ENCODE data around the gene ABHD17A. TPM values are rescaled to one million over a fixed set of nuclear protein-coding genes. Genes with fewer than 3 reads are reported as not detected.
"Not testable (repeated sequence)": the region's sequence is repeated elsewhere in the genome, so short reads cannot be mapped to it uniquely, and the experiment has no call there.

Gene ABHD17A
- total RNA-seq (2012; rRNA removed) = 61.8 and 64.4 TPM in 2 replicates

DNA sequence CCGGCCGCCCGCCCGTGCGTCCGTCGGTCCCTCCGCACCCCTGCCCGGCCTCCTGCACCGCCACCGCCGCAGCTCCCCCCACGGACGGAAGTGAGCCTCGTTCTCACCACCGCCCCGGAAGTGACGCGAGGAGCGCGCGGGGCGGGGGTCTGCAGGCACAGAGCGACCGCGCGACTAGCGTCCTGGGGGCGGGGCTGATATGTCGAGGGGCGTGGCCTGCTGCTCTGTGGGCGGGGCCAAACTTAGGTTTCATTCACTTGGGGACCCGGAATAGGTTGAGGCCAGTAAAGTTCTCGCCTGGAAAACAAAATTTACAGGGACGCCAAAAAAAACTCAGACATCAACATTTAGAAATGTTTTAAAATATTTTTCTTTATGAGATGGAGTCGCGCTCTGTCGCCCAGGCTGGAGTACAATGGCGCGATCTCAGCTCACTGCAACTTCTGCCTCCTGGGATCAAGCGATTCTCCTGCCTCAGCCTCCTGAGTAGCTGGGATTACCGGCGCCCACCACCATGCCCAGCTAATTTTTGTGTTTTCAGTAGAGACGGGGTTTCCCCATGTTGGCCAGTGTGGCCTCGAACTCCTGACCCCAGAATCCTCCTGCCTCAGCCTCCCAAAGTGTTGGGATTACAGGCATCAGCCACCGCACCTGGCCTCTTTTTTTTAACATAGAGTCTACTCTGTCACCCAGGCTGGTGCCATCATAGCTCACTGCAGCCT is at the start of gene ABHD17A:
ABHD17A (minus strand) TSS at position 99 of the 722 bp plus-strand sequence. CDS start 3,930 bp downstream, outside the sequence.
- H3K4me2 ChIP-seq (ENCODE audit: low read length) = peak within 1 kb of the TSS; percentile 92
- peak within 1 kb of the TSS; percentile 99 for H3K4me3 ChIP-seq (ENCODE audit: low read length)
- H3K9me3 ChIP-seq (replicated peaks; ENCODE audit: low read length); H3K36me3 ChIP-seq (ENCODE audit: insufficient read depth, low read length); H3K27me3 ChIP-seq (ENCODE audit: control insufficient read depth, insufficient read depth, low read length): not testable (repeated sequence)
- peak within 1 kb of the TSS; percentile 96 for H3K9ac ChIP-seq (ENCODE audit: low read depth, low read length)
- peaks cover 24% of the 10 kb centered on the region for H3K4me1 ChIP-seq (ENCODE audit: control insufficient read depth, insufficient read depth, low read length)

DNA sequence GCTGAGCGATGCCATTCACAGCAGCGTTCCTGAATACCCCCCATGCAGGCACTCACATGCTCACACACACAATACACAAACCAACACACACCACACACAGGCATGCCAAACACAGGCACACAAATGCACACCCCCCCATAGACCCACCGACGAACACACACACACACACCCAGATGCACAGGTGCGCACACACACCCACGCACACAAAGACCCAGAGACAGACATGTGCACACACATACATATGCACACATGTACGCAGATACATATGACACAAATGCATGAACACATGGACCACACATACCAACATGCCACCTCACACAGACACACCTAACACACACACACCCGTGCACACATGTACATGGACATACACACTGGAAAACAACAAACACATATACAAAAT is 48.6 kb upstream of the ABHD17A start:
- no peaks in the 10 kb centered on the region for H3K27me3 ChIP-seq (ENCODE audit: control insufficient read depth, insufficient read depth, low read length)
- H3K36me3 ChIP-seq (ENCODE audit: insufficient read depth, low read length) = no peaks in the 10 kb centered on the region
- H3K4me1 ChIP-seq (ENCODE audit: control insufficient read depth, insufficient read depth, low read length) = peaks cover 15% of the 10 kb centered on the region
- H3K9ac ChIP-seq (ENCODE audit: low read depth, low read length) = no peak overlapping the region
- no peak overlapping the region for H3K4me3 ChIP-seq (ENCODE audit: low read length)
- H3K9me3 ChIP-seq (replicated peaks; ENCODE audit: low read length) = no peaks in the 10 kb centered on the region
- no peak overlapping the region for H3K4me2 ChIP-seq (ENCODE audit: low read length)

DNA sequence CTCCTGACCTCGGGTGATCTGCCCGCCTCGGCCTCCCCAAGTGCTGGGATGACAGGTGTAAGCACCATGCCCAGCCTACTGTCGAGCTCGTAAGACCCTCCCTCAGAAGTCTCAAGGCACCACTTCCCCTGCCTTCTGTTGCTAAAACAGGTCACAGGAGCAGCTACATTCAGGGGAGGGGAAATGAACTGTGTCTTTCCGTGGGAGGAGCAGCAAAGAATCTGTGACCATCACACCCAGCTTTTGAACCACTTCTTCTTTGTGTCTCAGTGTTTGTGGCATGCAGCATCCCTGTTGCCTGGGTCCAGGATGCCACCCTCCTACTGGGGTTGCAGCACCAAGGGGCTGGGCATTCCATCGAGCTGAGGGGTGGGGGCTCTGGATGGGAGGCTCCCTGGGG is 47.9 kb upstream of the ABHD17A start:
- no peaks in the 10 kb centered on the region for H3K36me3 ChIP-seq (ENCODE audit: insufficient read depth, low read length)
- no peak overlapping the region for H3K4me3 ChIP-seq (ENCODE audit: low read length)
- H3K4me2 ChIP-seq (ENCODE audit: low read length) = no peak overlapping the region
- H3K27me3 ChIP-seq (ENCODE audit: control insufficient read depth, insufficient read depth, low read length) = no peaks in the 10 kb centered on the region
- H3K9me3 ChIP-seq (replicated peaks; ENCODE audit: low read length) = no peaks in the 10 kb centered on the region
- peaks cover 15% of the 10 kb centered on the region for H3K4me1 ChIP-seq (ENCODE audit: control insufficient read depth, insufficient read depth, low read length)
- no peak overlapping the region for H3K9ac ChIP-seq (ENCODE audit: low read depth, low read length)

DNA sequence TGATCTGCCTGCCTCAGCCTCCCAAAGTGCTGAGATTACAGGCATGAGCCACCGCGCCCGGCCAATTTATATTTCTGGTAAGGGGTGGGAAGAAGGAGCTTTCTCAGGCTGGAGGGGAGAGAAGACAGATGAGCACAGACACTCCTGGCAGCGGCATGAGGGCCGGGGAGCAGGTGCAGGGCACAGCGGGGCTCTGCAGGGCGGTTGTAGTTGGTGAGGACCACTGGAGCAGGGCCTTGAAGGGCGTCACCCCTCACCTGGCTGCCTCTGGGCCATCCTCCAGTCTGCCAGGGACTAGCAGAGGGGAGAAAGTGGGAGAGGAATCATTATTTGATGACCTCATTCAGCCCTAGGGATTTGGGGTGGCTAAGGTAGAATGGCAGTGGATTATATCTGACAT is 47.1 kb upstream of the ABHD17A start:
- Histone ChIP-seq H3K4me1 (ENCODE audit: control insufficient read depth, insufficient read depth, low read length) (peaks cover 15% of the 10 kb centered on the region), H3K4me3 (ENCODE audit: low read length) (no peak overlapping the region), H3K9me3 (replicated peaks; ENCODE audit: low read length) (no peaks in the 10 kb centered on the region), H3K4me2 (ENCODE audit: low read length) (no peak overlapping the region), H3K9ac (ENCODE audit: low read depth, low read length) (no peak overlapping the region), H3K27me3 (ENCODE audit: control insufficient read depth, insufficient read depth, low read length) (no peaks in the 10 kb centered on the region), H3K36me3 (ENCODE audit: insufficient read depth, low read length) (no peaks in the 10 kb centered on the region)

DNA sequence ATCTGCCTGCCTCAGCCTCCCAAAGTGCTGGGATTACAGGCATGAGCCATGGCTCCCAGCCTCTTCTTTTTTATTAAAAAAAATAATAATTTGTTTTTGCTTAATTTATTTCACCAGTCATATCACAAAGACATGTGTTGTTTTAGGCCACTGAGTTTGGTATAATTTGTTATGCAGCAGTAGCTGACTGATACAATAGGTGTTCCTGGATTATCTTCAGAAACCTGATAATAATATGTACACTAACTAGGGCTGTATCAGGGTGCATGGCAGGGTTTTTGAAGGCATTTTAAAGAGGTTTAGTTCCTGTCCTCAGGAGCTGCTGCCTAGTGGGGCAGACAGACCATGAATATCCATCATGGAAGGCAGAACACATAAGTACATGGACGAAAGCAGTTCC is 46.1 kb upstream of the ABHD17A start:
- no peak overlapping the region for H3K4me2 ChIP-seq (ENCODE audit: low read length)
- H3K4me1 ChIP-seq (ENCODE audit: control insufficient read depth, insufficient read depth, low read length) = peaks cover 15% of the 10 kb centered on the region
- H3K4me3 ChIP-seq (ENCODE audit: low read length) = no peak overlapping the region
- no peak overlapping the region for H3K9ac ChIP-seq (ENCODE audit: low read depth, low read length)
- no peaks in the 10 kb centered on the region for H3K9me3 ChIP-seq (replicated peaks; ENCODE audit: low read length)
- H3K27me3 ChIP-seq (ENCODE audit: control insufficient read depth, insufficient read depth, low read length) = no peaks in the 10 kb centered on the region
- no peaks in the 10 kb centered on the region for H3K36me3 ChIP-seq (ENCODE audit: insufficient read depth, low read length)

DNA sequence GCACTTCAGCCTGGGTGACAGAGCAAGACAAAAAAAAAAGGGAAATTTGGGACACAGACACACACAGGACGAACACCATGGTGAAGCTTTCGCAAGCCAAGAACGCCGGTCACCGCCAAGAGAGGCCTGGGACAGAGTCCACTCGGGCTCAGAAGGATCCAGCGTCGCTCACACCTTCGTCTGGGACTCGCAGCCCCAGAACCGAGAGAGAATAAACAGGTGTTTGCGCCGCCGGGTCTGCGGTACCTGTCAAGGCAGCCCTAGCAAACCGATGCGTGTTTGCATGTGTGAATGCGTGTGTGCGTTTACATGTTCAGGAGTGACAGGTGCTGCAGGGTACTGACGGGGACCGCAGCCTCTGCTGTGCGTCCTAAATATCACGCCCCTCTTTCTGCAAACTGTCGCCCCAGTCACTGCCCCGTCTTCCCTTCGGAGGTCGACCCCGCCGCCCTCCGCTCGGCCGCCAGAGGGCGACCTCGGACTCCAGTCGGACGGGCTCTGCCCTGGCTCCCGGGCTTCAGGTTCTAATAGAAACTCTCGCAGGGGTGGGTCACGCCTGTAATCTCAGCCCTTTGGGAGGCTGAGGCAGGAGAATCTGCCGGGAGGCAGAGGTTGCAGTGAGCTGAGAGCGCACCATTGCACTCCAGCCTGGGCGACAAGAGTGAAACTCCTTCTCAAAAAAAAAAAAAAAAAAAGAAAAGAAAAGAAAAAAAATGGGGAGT is 43.9 kb upstream of the ABHD17A start:
- Histone ChIP-seq H3K4me2 (ENCODE audit: low read length) (peak overlapping the region; percentile 93), H3K36me3 (ENCODE audit: insufficient read depth, low read length) (peaks cover 7% of the 10 kb centered on the region), H3K4me3 (ENCODE audit: low read length) (peak overlapping the region; percentile 68), H3K27me3 (ENCODE audit: control insufficient read depth, insufficient read depth, low read length) (no peaks in the 10 kb centered on the region), H3K4me1 (ENCODE audit: control insufficient read depth, insufficient read depth, low read length) (peaks cover 10% of the 10 kb centered on the region), H3K9me3 (replicated peaks; ENCODE audit: low read length) (no peaks in the 10 kb centered on the region), H3K9ac (ENCODE audit: low read depth, low read length) (peak overlapping the region; percentile 57)

DNA sequence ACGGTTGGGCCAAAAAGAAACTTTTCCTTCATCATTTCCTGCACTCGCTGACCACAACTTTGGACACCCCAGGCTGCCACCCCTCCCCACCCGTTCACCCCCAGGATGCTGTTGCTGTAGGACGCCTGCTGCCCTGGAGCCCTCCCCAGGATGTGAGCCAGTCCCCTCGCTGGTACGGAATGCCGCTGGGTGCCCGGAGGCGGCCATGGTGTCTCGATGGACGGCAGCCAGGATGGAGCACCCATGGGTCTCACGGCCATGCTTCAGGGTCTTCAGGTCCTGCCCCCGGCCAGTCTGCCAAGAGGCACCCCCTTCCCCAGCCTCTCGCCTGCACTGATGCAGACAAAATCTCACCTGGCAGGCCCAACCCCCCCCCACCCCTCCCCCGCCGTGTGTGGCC is 40.2 kb upstream of the ABHD17A start:
- Histone ChIP-seq H3K9ac (ENCODE audit: low read depth, low read length) (no peak overlapping the region), H3K4me3 (ENCODE audit: low read length) (no peak overlapping the region), H3K9me3 (replicated peaks; ENCODE audit: low read length) (no peaks in the 10 kb centered on the region), H3K27me3 (ENCODE audit: control insufficient read depth, insufficient read depth, low read length) (no peaks in the 10 kb centered on the region), H3K4me2 (ENCODE audit: low read length) (no peak overlapping the region), H3K4me1 (ENCODE audit: control insufficient read depth, insufficient read depth, low read length) (peaks cover 10% of the 10 kb centered on the region), H3K36me3 (ENCODE audit: insufficient read depth, low read length) (peaks cover 24% of the 10 kb centered on the region)

DNA sequence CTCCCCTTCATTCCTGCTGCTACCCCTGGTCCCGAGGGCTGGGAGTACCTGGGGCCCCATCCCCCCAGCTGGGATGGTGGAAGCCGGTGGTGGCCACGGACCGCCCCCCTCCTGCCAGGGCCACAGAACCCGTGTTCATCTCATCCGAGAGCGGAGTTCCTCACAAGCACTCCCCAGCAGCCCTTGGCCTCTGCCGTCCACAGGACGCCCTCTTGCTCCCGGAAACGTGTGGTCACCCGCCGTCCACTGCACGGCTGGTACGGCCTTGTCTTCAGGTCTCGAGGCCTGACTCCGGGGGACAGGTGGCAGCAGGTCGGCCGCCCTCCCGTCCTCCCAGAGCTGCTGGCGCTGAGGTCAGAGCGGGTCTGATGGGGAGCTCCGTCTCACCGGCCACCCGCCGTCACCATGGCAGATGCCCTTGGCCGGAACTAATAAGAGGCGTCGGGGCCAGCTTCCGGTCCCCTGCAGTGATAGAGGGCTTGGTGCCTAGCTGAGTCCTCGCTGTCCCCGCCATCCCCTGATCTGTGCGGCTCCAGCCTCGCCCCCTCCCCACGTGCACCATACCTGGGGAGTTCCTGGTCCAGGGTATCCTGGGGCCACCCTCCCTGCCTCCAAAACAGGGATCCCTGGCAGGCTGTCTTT is 39.1 kb upstream of the ABHD17A start:
- Histone ChIP-seq H3K4me2 (ENCODE audit: low read length) (no peak overlapping the region), H3K9ac (ENCODE audit: low read depth, low read length) (no peak overlapping the region), H3K4me1 (ENCODE audit: control insufficient read depth, insufficient read depth, low read length) (peaks cover 3% of the 10 kb centered on the region), H3K27me3 (ENCODE audit: control insufficient read depth, insufficient read depth, low read length) (no peaks in the 10 kb centered on the region), H3K9me3 (replicated peaks; ENCODE audit: low read length) (no peaks in the 10 kb centered on the region), H3K36me3 (ENCODE audit: insufficient read depth, low read length) (peaks cover 30% of the 10 kb centered on the region), H3K4me3 (ENCODE audit: low read length) (no peak overlapping the region)

DNA sequence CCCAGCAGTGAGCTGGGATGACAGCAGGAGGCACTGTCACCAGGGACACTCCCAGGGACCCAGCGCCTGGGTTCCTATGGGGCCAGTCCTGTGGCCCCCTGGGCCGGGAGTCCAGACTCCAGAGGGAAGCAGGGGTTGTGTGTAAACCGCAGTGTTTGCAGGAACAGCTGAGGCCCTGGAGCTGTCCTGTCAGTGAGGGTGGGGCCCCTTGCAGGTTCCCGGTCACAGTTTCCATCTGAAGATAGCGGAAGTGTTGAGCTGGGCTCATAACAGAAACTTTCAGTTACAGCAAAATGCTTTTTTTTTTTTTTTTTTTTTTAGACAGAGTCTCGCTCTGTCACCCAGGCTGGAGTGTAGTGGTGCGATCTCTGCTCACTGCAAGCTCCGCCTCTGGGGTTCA is 38.0 kb upstream of the ABHD17A start:
- no peak overlapping the region for H3K4me2 ChIP-seq (ENCODE audit: low read length)
- H3K9me3 ChIP-seq (replicated peaks; ENCODE audit: low read length) = no peaks in the 10 kb centered on the region
- H3K9ac ChIP-seq (ENCODE audit: low read depth, low read length) = no peak overlapping the region
- H3K27me3 ChIP-seq (ENCODE audit: control insufficient read depth, insufficient read depth, low read length) = no peaks in the 10 kb centered on the region
- peaks cover 30% of the 10 kb centered on the region for H3K36me3 ChIP-seq (ENCODE audit: insufficient read depth, low read length)
- H3K4me1 ChIP-seq (ENCODE audit: control insufficient read depth, insufficient read depth, low read length) = no peaks in the 10 kb centered on the region
- no peak overlapping the region for H3K4me3 ChIP-seq (ENCODE audit: low read length)

DNA sequence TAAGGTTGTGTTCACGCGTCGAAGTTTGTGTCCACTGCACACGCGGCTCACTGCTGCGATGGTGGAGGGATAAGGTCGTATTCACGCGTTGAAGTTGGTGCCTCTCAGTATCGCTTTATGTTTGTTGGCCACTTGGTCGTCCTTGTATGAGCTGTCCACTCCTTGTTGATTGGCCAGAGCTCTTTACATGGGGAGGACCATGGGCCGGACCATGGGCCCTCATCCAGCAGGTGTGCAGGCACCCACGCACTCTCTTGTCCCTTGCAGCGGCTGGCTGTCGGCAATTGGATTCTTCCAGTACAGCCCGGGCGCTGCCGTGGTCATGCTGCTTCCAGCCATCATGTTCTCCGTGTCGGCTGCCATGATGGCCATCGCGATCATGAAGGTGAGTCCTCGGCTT is 37.5 kb upstream of the ABHD17A start:
- H3K4me2 ChIP-seq (ENCODE audit: low read length) = no peak overlapping the region
- H3K9me3 ChIP-seq (replicated peaks; ENCODE audit: low read length) = no peaks in the 10 kb centered on the region
- H3K4me1 ChIP-seq (ENCODE audit: control insufficient read depth, insufficient read depth, low read length) = no peaks in the 10 kb centered on the region
- H3K9ac ChIP-seq (ENCODE audit: low read depth, low read length) = no peak overlapping the region
- peaks cover 34% of the 10 kb centered on the region for H3K36me3 ChIP-seq (ENCODE audit: insufficient read depth, low read length)
- H3K4me3 ChIP-seq (ENCODE audit: low read length) = no peak overlapping the region
- H3K27me3 ChIP-seq (ENCODE audit: control insufficient read depth, insufficient read depth, low read length) = no peaks in the 10 kb centered on the region

DNA sequence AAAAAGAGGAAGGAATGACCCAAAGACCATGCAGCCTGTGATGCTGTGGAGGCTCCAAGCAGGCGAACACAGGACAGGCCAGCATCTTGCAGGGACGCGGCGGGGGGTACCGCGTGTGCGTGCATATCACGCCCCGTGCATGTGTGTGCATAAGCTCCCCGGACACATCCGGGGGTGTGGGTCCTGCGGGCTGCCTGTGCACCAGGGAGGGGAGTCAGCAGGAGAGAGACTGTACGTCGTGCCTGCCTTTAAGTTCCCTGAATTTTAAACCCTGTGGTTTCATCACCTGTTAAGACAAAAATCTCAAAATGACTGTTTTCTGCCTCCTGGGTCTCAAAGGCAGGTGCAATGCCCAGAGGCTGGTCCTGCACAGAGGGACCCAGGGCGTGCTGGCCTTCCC is 36.5 kb upstream of the ABHD17A start:
- peaks cover 39% of the 10 kb centered on the region for H3K36me3 ChIP-seq (ENCODE audit: insufficient read depth, low read length)

More for the DNA sequence above, 36.5 kb upstream of the ABHD17A start:
- Histone ChIP-seq H3K9ac (ENCODE audit: low read depth, low read length) (no peak overlapping the region), H3K27me3 (ENCODE audit: control insufficient read depth, insufficient read depth, low read length) (no peaks in the 10 kb centered on the region), H3K9me3 (replicated peaks; ENCODE audit: low read length) (no peaks in the 10 kb centered on the region), H3K4me3 (ENCODE audit: low read length) (no peak overlapping the region), H3K4me2 (ENCODE audit: low read length) (no peak overlapping the region), H3K4me1 (ENCODE audit: control insufficient read depth, insufficient read depth, low read length) (no peaks in the 10 kb centered on the region)

Measured in skeletal muscle satellite cell (primary cell).